Cardiac fibroblast (primary cell): Measurements from ENCODE around the gene TMCC1.
"Not testable (repeated sequence)": the region's sequence is repeated elsewhere in the genome, so short reads cannot be mapped to it uniquely, and the experiment has no call there.

Experiments used
- DNase-seq, 2 donors: peaks; one replicate each; pipeline versions ENCODE4 v3.0.0 to v3.0.0-alpha.2; 2010; ENCODE audit warnings: low read depth in 2 of 2
- H3K4me3 ChIP-seq, 2 donors: replicated peaks in 1 of 2; 1 replicate in 1 of 2; 2 replicates in 1 of 2; pipeline ENCODE4 v1.5.1; 2011; ENCODE audit warnings: low read depth in 2 of 2, low read length in 2 of 2, mild to moderate bottlenecking in 2 of 2, moderate library complexity in 1 of 2
- CTCF ChIP-seq: IDR thresholded peaks from one replicate; pipeline ENCODE4 v1.5.1; 2011; ENCODE audit warnings: low read depth, mild to moderate bottlenecking, low read length, inconsistent platforms

TMCC1 gene

GRCh38 chr3:129687586-129688125 lies 205.9 kb downstream of the TMCC1 start:
- H3K4me3 ChIP-seq = no peak overlapping the region
- DNase-seq = no peak
- TF ChIP-seq CTCF = no peak

- no peak overlapping the region for H3K4me3 ChIP-seq
- no peak for TF ChIP-seq CTCF
- no peak for DNase-seq
Measured at GRCh38 chr3:129686941-129687340, 206.6 kb downstream of the TMCC1 start.

- DNase-seq = no peak
- no peak for TF ChIP-seq CTCF
Measured at GRCh38 chr3:129684270-129684669, 209.2 kb downstream of the TMCC1 start.

GRCh38 chr3:129683201-129683600 lies 210.3 kb downstream of the TMCC1 start:
- no peak for DNase-seq
- no peak overlapping the region for H3K4me3 ChIP-seq
- no peak for TF ChIP-seq CTCF

More at GRCh38 chr3:129684270-129684669, 209.2 kb downstream of the TMCC1 start:
- H3K4me3 ChIP-seq = no peak overlapping the region

- H3K4me3 ChIP-seq = no peak overlapping the region
Measured at GRCh38 chr3:129676985-129677384, 216.5 kb downstream of the TMCC1 start.

GRCh38 chr3:129674798-129675123 lies 218.8 kb downstream of the TMCC1 start:
- DNase-seq, H3K4me3 ChIP-seq: not testable (repeated sequence)

More at GRCh38 chr3:129676985-129677384, 216.5 kb downstream of the TMCC1 start:
- no peak for TF ChIP-seq CTCF
- DNase-seq = no peak

- no peak for DNase-seq
- H3K4me3 ChIP-seq = no peak overlapping the region
- TF ChIP-seq CTCF = no peak
Measured at GRCh38 chr3:129673897-129674797, 219.4 kb downstream of the TMCC1 start.
